ACC112 (cell line): Measurements from ENCODE around the gene TMEM242.
A peak's percentile ranks its signal among the peaks of the same experiment; 100 is the strongest.

ENCODE experiments used
- H2AFZ ChIP-seq: fragments of 200-600 bp; sonication (generic); one replicate; pipeline ENCODE4 v1.6.0; 2017; ENCODE audit warnings: antibody characterized with exemption, low read length; ENCODE audit not compliant: unreplicated experiment
- H3K27ac ChIP-seq: fragments of 200-600 bp; sonication (generic); 2 replicates; pipeline ENCODE4 v1.5.1; 2014; ENCODE audit warnings: low read depth, mild to moderate bottlenecking, antibody characterized with exemption, low read length, moderate library complexity
- H3K27me3 ChIP-seq: fragments of 200-600 bp; sonication (generic); 2 replicates; pipeline ENCODE4 v1.6.1; 2014; ENCODE audit warnings: mild to moderate bottlenecking, antibody characterized with exemption, low read length, moderate library complexity, mixed read lengths; ENCODE audit not compliant: insufficient read depth
- H3K36me3 ChIP-seq: fragments of 200-600 bp; sonication (generic); 2 replicates; pipeline ENCODE4 v1.6.1; 2016; ENCODE audit warnings: mild to moderate bottlenecking, antibody characterized with exemption, low read length, moderate library complexity, mixed read lengths; ENCODE audit not compliant: insufficient read depth
- H3K4me1 ChIP-seq: fragments of 200-600 bp; sonication (generic); one replicate; pipeline ENCODE4 v1.6.1; 2016; ENCODE audit warnings: low read length, mixed read lengths; ENCODE audit not compliant: insufficient read depth, unreplicated experiment, control insufficient read depth
- H3K4me3 ChIP-seq: fragments of 200-600 bp; sonication (generic); 2 replicates; pipeline ENCODE4 v1.5.1; 2014; ENCODE audit warnings: mild to moderate bottlenecking, low read depth, low read length
- H3K79me2 ChIP-seq: fragments of 200-600 bp; sonication (generic); one replicate; pipeline ENCODE4 v1.6.0; 2016; ENCODE audit warnings: low read length; ENCODE audit not compliant: control insufficient read depth, unreplicated experiment, insufficient read depth

TMEM242 gene

GRCh38 chr6:157265186-157265585 lies 58.1 kb downstream of the TMEM242 start:
- peaks cover 19% of the 10 kb centered on the region for H3K4me1 ChIP-seq
- no peaks in the 10 kb centered on the region for H3K27me3 ChIP-seq
- no peaks in the 10 kb centered on the region for H3K36me3 ChIP-seq
- no peak overlapping the region for H3K4me3 ChIP-seq
- H2AFZ ChIP-seq = no peak overlapping the region
- no peak overlapping the region for H3K27ac ChIP-seq
- no peaks in the 10 kb centered on the region for H3K79me2 ChIP-seq

- Histone ChIP-seq H3K27me3 (no peaks in the 10 kb centered on the region), H3K4me3 (no peak overlapping the region), H3K27ac (no peak overlapping the region), H3K4me1 (peaks cover 18% of the 10 kb centered on the region), H2AFZ (no peak overlapping the region), H3K36me3 (no peaks in the 10 kb centered on the region), H3K79me2 (no peaks in the 10 kb centered on the region)
Measured at GRCh38 chr6:157264701-157265100, 58.6 kb downstream of the TMEM242 start.

- Histone ChIP-seq H3K27me3 (no peaks in the 10 kb centered on the region), H3K4me3 (no peak overlapping the region), H3K36me3 (no peaks in the 10 kb centered on the region), H2AFZ (no peak overlapping the region), H3K4me1 (peaks cover 11% of the 10 kb centered on the region), H3K27ac (no peak overlapping the region), H3K79me2 (no peaks in the 10 kb centered on the region)
Measured at GRCh38 chr6:157263881-157264397, 59.4 kb downstream of the TMEM242 start.

GRCh38 chr6:157263146-157263545 lies 60.2 kb downstream of the TMEM242 start:
- Histone ChIP-seq H2AFZ (peak overlapping the region; percentile 67), H3K4me1 (peaks cover 6% of the 10 kb centered on the region), H3K79me2 (no peaks in the 10 kb centered on the region), H3K4me3 (peak overlapping the region; percentile 58), H3K27ac (no peak overlapping the region), H3K36me3 (no peaks in the 10 kb centered on the region), H3K27me3 (peaks cover 2% of the 10 kb centered on the region)

GRCh38 chr6:157261606-157262005 lies 61.7 kb downstream of the TMEM242 start:
- peaks cover 6% of the 10 kb centered on the region for H3K4me1 ChIP-seq
- H3K36me3 ChIP-seq = no peaks in the 10 kb centered on the region
- no peaks in the 10 kb centered on the region for H3K79me2 ChIP-seq
- H3K27me3 ChIP-seq = peaks cover 12% of the 10 kb centered on the region
- no peak overlapping the region for H3K4me3 ChIP-seq
- no peak overlapping the region for H3K27ac ChIP-seq
- no peak overlapping the region for H2AFZ ChIP-seq

GRCh38 chr6:157260735-157261410 lies 62.4 kb downstream of the TMEM242 start:
- Histone ChIP-seq H3K4me1 (peaks cover 6% of the 10 kb centered on the region), H3K36me3 (no peaks in the 10 kb centered on the region), H3K4me3 (no peak overlapping the region), H3K27me3 (peaks cover 19% of the 10 kb centered on the region), H2AFZ (no peak overlapping the region), H3K79me2 (no peaks in the 10 kb centered on the region), H3K27ac (no peak overlapping the region)

GRCh38 chr6:157259443-157259842 lies 63.9 kb downstream of the TMEM242 start:
- H3K27me3 ChIP-seq = peaks cover 34% of the 10 kb centered on the region
- H2AFZ ChIP-seq = no peak overlapping the region
- no peaks in the 10 kb centered on the region for H3K36me3 ChIP-seq
- no peak overlapping the region for H3K4me3 ChIP-seq
- H3K27ac ChIP-seq = no peak overlapping the region
- no peaks in the 10 kb centered on the region for H3K79me2 ChIP-seq
- peaks cover 6% of the 10 kb centered on the region for H3K4me1 ChIP-seq

- H3K79me2 ChIP-seq = no peaks in the 10 kb centered on the region
- no peak overlapping the region for H3K4me3 ChIP-seq
- H3K27ac ChIP-seq = no peak overlapping the region
- no peak overlapping the region for H2AFZ ChIP-seq
- H3K36me3 ChIP-seq = no peaks in the 10 kb centered on the region
- H3K27me3 ChIP-seq = peaks cover 39% of the 10 kb centered on the region
- peaks cover 6% of the 10 kb centered on the region for H3K4me1 ChIP-seq
Measured at GRCh38 chr6:157258878-157259277, 64.4 kb downstream of the TMEM242 start.

GRCh38 chr6:157255079-157255478 lies 68.2 kb downstream of the TMEM242 start:
- Histone ChIP-seq H3K4me3 (no peak overlapping the region), H3K36me3 (no peaks in the 10 kb centered on the region), H3K27me3 (peaks cover 47% of the 10 kb centered on the region), H3K27ac (no peak overlapping the region), H3K4me1 (no peaks in the 10 kb centered on the region), H2AFZ (no peak overlapping the region), H3K79me2 (no peaks in the 10 kb centered on the region)

- Histone ChIP-seq H3K27me3 (peaks cover 50% of the 10 kb centered on the region), H3K4me3 (no peak overlapping the region), H3K36me3 (no peaks in the 10 kb centered on the region), H3K27ac (no peak overlapping the region), H3K79me2 (no peaks in the 10 kb centered on the region), H3K4me1 (no peaks in the 10 kb centered on the region), H2AFZ (no peak overlapping the region)
Measured at GRCh38 chr6:157254538-157254937, 68.8 kb downstream of the TMEM242 start.

- no peaks in the 10 kb centered on the region for H3K4me1 ChIP-seq
- no peak overlapping the region for H3K4me3 ChIP-seq
- no peak overlapping the region for H3K27ac ChIP-seq
- H3K36me3 ChIP-seq = no peaks in the 10 kb centered on the region
- H3K79me2 ChIP-seq = no peaks in the 10 kb centered on the region
- H3K27me3 ChIP-seq = peaks cover 50% of the 10 kb centered on the region
- H2AFZ ChIP-seq = no peak overlapping the region
Measured at GRCh38 chr6:157253699-157254098, 69.6 kb downstream of the TMEM242 start.
